ENCODE data around the gene LRRC75A.

- TF ChIP-seq CTCF (IDR thresholded peaks at IDR 0.05) = no peak
- no peak for TF ChIP-seq POLR2AphosphoS5 (IDR thresholded peaks at IDR 0.05; ENCODE audit: low read depth, low read length)
- no peak for TF ChIP-seq REST (IDR thresholded peaks at IDR 0.05; ENCODE audit: insufficient read depth in 1 of 2, low read depth in 2 of 2, low read length in 1 of 2)
- TF ChIP-seq SIN3A (IDR thresholded peaks at IDR 0.05; ENCODE audit: borderline replicate concordance, insufficient read depth, low read depth, low read length) = no peak
- TF ChIP-seq TCF7L2 (IDR thresholded peaks at IDR 0.05; ENCODE audit: low read depth, low read length) = no peak
Measured at GRCh38 chr17:16429083-16429482, 62.9 kb downstream of the LRRC75A start.

Measured in Panc1 (cell line).